Bronchus fibroblast of lung (primary cell): ENCODE measurements around the gene CD55. TPM values are rescaled to one million over a fixed set of nuclear protein-coding genes. Genes with fewer than 3 reads are reported as not detected.

Experiments
- total RNA-seq: library from RNA; depleted of rRNA; stranded (reverse); fragments of >200 nt; gene quantifications from 2 replicates; pipeline ENCODE4 v1.2.3, GENCODE V29; 2015

Gene CD55
- total RNA-seq = 28.5 and 28.9 TPM in 2 replicates

GRCh38 chr1:207321079-207321789 is at the start of gene CD55:
Gene CD55 (plus strand): TSS chr1:207321678. CDS start chr1:207321766, 88 bp downstream.

Other genes starting within 250 kb of the CD55 start
- gene C4BPB, start 232.8 kb upstream of the CD55 start, total RNA-seq = not detected in 2 replicates
- gene C4BPA, start 217.4 kb upstream of the CD55 start, total RNA-seq = not detected in 2 replicates
- not detected in 2 replicates for gene CR2, start 132.7 kb downstream of the CD55 start, total RNA-seq
- not detected in 2 replicates for gene CR1, start 174.5 kb downstream of the CD55 start, total RNA-seq